ACHN (cell line): ENCODE measurements around the gene MAML2.

Experiments used
- DNase-seq: peaks from one replicate; pipeline ENCODE4 v3.0.0-alpha.2; 2015
- in situ Hi-C: cut with HindIII; loops from 2 replicates; pipeline ENCODE4 v1.10.0; 2017; ENCODE audit warnings: low sequenced_read_pairs, low pct_ligation_motif_present, low pct_unique_long_range_greater_than_20kb

Gene MAML2

GRCh38 chr11:96341211-96342013, 1.6 kb downstream of the MAML2 start:
- peak; percentile 72 for DNase-seq
- in situ Hi-C loops, result no loop called here

DNA sequence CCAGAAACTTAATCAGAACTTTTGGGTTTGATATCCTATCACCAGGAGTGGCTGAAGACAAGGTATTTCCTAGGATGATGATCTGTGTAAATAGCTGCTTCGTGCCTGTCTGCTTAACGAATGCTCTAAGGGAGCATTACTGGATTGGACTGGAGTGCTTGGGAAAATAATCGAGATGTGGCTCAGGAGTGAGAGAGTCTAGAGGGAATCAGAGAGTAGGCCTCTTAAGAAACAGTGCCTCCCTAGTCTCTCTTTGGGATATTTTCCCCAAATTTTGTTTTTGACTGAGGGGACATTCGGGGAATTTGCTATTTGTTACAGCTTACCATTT, 2.5 kb downstream of the MAML2 start:
- in situ Hi-C loops, result no loop called here
- peak; percentile 10 for DNase-seq

GRCh38 chr11:96339706-96340554, 3.1 kb downstream of the MAML2 start:
- no peak for DNase-seq
- in situ Hi-C loops, result no loop called here

- peak; percentile 43 for DNase-seq
- in situ Hi-C loops, result no loop called here
These were observed 3.9 kb downstream of the MAML2 start for GRCh38 chr11:96338910-96339705.

GRCh38 chr11:96337541-96338431, 5.2 kb downstream of the MAML2 start:
- DNase-seq, result no peak
- in situ Hi-C loops, result no loop called here

- in situ Hi-C loops, result no loop called here
- no peak for DNase-seq
These were observed 7.6 kb downstream of the MAML2 start for GRCh38 chr11:96335388-96335787.

DNA sequence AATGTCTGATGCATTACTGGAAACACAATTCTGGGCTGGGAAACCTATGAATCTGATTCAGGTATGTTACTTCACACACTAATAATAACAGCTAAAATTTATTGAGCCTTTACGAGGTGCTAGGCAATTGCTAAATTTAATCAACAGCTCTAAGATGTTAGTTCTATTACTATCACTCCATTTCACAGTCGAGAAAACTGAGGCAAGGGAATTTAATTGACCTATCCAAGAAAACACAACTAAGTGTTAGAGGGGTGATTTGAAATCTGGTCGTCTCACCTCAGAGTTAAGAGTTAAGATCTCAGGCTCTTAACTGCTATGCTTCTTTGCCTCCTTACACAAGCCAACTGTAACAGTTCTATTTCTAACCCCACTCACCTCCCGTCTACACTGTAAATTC, 8.8 kb downstream of the MAML2 start:
- DNase-seq, result no peak
- in situ Hi-C loops, result no loop called here

GRCh38 chr11:96333191-96333719, 9.7 kb downstream of the MAML2 start:
- in situ Hi-C loops, result no loop called here
- DNase-seq, result no peak

GRCh38 chr11:96332126-96332771, 10.7 kb downstream of the MAML2 start:
- DNase-seq, result no peak
- in situ Hi-C loops, result no loop called here

GRCh38 chr11:96331699-96332116, 11.3 kb downstream of the MAML2 start:
- in situ Hi-C loops, result no loop called here
- DNase-seq, result no peak

GRCh38 chr11:96330511-96330859, 12.5 kb downstream of the MAML2 start:
- in situ Hi-C loops, result no loop called here
- no peak for DNase-seq

DNA sequence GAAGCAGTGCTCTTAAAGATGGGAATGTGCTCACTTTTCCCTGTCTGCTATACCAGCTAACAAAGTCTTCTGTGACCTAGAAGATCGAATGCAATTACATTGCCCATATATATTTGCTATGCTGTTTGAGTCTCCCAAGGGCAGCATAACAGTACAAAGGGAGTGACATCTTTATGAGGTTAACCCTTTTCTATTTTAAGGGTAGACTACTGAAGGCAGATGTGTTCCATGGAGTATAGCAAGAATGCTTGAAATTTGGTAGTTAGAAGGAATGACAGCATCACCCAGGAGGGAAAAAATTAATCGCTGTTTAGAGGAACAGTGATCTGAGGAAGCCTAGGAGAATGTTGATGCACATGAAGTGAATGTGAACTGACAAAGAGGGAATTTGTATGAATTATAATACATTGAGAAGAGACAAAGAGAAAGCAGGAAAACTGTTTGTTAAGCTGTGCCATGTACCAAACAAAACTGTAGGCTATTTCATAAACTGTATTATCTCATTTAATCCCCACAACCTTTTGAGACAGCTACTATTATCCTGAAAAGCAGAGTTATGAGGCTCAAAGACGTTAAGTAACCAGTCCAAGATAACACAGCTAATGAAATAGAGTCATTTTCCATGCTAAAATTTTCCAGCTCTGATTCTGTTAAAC, 13.0 kb downstream of the MAML2 start:
- no peak for DNase-seq
- in situ Hi-C loops, result no loop called here

DNA sequence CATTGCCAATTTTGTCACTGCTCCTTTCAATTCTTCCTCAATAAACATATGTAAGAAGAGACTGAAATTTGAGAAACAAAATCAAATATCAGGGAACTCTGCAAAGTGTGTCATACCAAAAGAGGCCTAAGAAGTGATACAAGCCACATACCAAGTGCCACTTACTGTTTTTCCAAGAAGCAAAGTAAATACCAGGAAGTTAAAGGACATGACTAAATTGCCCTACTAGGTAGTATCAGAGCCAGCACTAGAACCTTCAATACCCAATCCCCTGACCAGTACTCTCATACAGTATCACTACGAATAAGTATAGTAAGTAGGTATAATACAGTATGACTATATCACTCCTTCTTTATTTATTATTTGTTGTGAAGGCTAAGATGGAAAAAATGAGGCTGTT, 13.6 kb downstream of the MAML2 start:
- in situ Hi-C loops, result no loop called here

GRCh38 chr11:96328395-96329010, 14.5 kb downstream of the MAML2 start:
- peak; percentile 44 for DNase-seq

More for the DNA sequence above, 13.6 kb downstream of the MAML2 start:
- peak; percentile 16 for DNase-seq

GRCh38 chr11:96326959-96327358, 16.0 kb downstream of the MAML2 start:
- DNase-seq, result no peak
- in situ Hi-C loops, result no loop called here

More at GRCh38 chr11:96328395-96329010, 14.5 kb downstream of the MAML2 start:
- in situ Hi-C loops, result no loop called here

GRCh38 chr11:96324912-96325311, 18.1 kb downstream of the MAML2 start:
- DNase-seq, result peak; percentile 90
- in situ Hi-C loops, result no loop called here

DNA sequence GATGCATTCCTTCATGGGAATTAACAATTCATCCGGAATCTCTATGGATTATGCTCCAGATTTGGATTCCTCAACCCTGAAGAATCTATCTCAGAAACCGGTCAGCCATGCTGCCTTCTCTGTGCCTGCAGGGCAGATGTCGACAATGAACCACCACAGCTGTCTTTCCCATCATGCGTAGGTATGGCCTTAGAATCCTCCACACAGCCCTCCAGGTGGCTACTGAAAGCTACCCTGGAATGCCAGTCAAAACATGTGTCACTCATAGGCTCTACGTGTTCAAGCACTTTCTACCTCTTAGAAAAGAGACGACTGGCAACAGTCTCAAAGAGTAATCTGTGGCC, 19.4 kb downstream of the MAML2 start:
- in situ Hi-C loops, result no loop called here
- no peak for DNase-seq
